OCI-LY3 (cell line): ENCODE measurements around the gene ADAR.

Experiments used
- CTCF ChIP-seq: fragments of 200-600, 300-600 bp; sonication (generic); IDR thresholded peaks from 2 replicates; pipeline ENCODE4 v1.5.1; 2014; ENCODE audit warnings: antibody characterized with exemption, low read length, low read depth
- EZH2phosphoT487 ChIP-seq: fragments of 200-600 bp; shearing (Covaris generic); IDR thresholded peaks from 2 replicates; pipeline ENCODE4 v1.6.1; 2018; ENCODE audit warnings: antibody characterized with exemption, mixed run types, low read depth

- no peak for TF ChIP-seq CTCF
- no peak for TF ChIP-seq EZH2phosphoT487
These were observed 13.9 kb upstream of the ADAR start for GRCh38 chr1:154621875-154622274.
